Stimulated activated CD8-positive, alpha-beta memory T cell treated with anti-CD3 and anti-CD28 coated beads, Interleukin-12 subunit alpha, Interleukin-12 subunit beta, amount 100 ng/mL, for 24 hours (primary cell): ENCODE measurements around the gene CYB561D2.

Source experiments
- DNase-seq: peaks from one replicate; pipeline ENCODE4 v3.0.0-alpha.2; 2020; ENCODE audit errors: extremely low read depth

Gene CYB561D2

DNA sequence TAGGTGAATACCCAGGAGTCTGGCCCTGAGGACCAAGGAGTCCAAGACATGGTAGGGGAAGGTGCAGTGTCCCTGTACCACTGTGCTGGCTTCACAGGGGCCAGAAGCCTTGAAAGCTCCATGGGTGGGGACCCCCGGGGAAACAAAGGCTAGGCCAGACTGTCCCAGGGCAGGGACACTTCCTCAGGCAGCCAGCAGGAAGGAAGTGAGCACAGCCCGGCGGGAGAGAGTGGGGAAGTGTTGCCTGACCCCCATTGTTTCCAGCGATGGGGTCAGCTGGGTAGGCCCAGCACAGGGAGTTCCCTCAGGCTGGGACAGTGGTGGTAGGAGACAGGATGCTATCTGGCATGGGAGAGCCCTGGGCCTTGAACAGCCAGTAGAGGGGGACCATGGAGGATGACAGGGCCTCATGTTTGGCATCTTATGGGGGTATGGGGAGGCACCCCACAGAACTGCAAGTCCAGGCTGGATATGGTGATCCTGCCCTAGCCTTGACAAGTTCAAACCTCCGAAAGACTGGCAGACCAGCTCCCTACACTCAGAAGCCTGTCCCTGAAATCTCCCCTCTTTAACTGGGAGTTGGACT lies 27.0 kb upstream of the CYB561D2 start:
- no peak for DNase-seq

DNA sequence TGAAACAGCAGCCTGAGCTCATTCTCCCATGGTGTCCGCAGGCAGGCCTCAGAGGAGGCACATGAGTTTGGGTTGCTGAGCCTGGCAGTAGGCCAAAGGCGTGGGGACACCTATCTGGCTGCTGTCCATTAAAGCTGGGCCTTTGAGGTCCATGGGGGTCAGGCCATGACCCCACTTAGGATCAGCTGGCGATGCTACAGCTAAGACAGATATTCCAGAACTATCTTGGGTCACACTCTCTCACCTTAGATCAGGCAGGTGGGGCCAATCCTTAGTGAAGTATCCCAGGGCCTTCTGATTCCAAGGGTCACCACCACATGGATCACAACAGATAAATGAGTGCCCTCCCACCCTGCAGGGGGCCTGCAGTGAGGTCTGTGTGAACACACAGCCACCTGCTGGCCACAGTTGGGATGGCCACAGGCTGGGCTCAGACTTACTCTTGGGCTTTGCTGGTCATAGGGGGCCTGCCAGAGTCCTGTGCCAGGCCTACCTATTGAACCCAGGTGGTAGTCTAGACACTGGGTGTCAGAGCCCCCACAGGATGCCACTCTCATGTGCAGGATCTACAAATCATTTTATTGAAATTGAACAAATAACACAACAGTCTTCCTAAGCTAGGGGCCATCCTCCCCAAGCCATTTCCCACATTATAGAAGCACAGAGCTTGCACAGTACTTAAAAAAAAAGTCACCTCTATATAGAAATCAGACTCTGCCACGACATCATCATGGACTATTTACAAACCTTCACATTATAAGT lies 26.1 kb upstream of the CYB561D2 start:
- no peak for DNase-seq

DNA sequence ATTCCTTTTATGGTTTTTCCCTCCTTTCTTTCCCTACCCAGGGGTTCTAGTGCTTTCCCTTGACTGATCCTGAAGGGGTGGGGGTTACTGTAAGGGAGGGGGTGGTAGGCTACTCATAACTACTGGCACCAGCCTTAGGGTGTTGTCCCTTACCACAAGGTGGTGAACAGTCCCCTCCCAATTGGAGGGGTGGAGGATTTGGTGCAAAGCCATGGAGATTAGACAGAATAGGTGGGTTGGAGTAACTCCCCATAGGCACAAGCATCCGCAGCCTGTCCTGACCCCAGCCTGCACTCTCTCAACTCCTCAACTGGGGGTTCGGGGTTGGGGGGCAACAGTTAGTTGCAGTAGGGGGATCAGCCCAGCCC lies 25.6 kb upstream of the CYB561D2 start:
- no peak for DNase-seq

DNA sequence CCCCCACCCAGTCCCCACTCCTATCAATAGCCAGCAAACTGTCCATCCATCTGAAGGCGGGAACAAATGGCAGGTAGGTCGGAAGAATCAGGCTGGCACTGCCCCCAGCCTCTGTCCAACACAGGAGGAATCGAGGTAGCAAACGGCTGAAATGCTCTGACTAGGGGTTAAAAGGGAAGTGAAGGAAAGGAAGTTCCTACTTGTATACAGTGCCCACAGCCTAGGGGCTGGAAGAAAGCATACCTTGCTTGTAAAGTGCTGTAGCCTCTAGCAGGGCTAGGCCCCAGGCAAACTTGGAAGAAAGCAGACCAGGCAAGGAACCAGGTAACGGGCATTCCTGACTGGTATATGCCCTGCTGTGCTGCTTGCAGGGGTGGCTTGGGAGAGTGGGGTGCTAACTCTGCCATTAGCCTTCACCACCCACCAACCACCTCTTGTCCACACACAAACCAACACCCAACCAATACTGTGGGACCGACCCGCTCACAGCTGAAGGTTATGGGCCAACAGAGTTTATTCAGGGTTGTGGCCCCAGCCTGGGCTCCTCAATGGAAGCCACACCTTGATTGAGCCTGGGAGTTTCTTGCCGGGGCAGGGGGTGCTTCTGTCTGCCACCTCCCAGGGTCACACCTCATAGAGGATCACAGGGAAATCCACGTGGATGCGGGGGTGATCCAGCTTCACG lies 25.0 kb upstream of the CYB561D2 start:
- DNase-seq = no peak

DNA sequence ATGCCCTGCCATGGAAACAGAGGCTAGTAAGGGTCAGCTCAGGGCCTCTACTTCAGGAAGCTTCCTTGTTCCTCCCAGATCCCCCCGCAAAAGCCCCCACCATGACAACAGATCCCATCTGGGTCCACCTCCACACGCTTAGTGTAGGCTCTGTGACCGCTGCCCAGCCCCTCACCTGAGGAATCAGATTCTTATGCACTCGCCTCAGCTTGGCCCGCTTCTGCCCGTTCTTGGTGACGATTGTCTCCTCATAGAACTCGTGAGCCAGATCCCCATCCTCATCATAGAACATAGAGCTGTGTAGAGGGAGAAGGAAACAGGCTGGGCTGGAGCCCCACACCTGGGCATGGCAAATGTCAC lies 24.5 kb upstream of the CYB561D2 start:
- DNase-seq = no peak

DNA sequence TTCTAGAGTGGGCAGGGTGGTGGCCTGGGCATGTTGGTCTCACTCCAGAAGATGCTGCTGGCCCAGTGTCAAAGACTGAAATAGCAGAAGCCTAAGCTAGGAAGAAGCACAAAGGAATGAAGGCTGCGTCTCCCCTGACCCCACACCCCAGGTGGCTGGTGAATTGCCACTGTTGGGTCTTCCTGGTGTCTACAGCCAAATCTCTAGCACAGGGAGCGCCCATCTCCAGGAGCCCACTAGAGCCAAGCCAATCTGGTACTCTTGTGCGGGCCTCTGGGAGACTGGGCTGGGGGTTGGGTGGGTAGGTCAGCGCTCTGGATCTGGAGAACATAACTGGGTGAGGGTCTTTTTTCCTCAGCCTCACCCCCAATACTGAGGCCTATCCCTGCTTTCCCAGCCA lies 23.5 kb upstream of the CYB561D2 start:
- DNase-seq = no peak

DNA sequence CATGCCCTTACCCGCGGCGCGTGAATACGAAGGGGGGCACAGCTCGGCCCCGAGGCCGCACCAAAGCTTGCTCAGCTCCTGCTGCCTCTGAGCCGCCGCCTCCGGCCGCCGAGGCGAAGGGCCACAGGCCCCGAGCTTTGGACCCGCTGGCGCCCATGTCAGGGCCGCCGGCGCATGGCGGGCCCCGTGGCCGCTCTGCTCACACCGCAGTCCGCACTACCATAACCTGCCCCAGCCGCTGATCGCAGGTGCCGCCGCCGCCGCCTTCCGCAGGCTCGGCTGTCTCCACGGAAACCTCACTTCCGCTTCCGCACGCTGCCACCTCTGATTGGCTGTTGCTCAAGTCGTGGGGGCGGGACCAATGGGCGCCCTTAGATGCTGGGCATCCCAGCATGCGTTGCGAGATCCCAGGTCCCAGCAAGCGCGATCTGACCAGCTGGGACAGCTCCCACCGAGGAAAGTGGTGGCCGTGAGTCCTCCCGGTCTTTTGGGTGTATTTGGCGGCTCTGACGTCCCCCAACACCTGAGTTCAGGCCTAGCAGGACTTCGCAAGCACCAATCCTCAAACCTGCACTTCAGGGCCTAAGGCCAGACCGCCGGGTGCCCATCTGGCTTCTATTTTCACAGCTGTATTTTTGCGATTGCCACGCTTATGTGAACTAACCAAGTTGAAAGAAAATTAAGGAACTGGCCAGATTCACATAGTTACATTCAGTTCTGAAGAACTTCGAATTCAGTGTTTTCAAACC lies 22.5 kb upstream of the CYB561D2 start, which contains the start of gene TUSC2:
TSS of gene TUSC2 (minus strand) at position 281 of the 749 bp plus-strand sequence. CDS start at position 157, 124 bp downstream.
- peak; percentile 90 for DNase-seq

DNA sequence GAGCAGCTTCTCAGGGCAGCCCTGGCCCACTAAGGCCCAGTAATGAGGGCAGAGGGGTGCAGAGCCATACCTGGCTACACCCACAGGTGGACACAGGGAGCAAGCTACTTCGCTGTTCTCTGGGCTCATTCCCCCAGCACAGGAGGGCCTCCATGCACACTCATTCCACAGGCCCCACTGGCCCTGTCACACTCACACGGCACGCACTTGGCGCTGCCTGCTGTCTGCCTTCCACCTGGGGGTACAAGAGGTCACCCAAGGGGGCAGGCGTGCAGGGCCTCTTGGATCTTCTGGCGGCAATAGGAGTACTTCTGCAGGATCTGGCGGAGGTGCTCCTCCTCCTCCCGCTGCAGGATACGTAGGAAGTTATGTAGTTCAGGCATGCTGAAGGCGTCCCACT lies 20.3 kb upstream of the CYB561D2 start:
- DNase-seq = no peak

DNA sequence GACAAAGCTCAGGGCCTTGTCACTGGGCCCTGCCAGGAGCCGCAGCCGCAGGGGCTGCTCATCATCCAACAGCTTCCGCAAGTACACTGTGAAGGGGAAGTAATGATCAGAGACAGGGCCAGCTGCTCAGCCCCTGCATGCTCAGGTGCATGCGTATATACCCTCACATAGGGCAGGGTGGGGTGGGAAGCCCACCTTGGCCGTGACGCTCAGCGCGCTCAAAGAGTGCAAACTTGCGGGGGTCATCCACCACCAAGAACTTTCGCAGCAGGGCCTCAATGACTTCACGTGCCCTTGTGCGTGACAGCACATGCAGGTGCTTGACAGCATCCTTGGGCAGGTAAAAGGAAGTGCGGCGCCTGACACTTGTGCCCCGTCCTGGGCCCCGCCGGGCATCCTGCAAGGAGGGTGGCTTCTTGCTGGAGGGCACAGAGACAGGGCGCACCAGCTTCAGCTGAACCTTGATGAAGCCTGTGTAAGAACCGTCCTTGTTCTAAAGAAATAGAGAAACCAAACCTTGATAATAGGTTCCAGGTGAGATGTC lies 19.2 kb upstream of the CYB561D2 start:
- DNase-seq = no peak

DNA sequence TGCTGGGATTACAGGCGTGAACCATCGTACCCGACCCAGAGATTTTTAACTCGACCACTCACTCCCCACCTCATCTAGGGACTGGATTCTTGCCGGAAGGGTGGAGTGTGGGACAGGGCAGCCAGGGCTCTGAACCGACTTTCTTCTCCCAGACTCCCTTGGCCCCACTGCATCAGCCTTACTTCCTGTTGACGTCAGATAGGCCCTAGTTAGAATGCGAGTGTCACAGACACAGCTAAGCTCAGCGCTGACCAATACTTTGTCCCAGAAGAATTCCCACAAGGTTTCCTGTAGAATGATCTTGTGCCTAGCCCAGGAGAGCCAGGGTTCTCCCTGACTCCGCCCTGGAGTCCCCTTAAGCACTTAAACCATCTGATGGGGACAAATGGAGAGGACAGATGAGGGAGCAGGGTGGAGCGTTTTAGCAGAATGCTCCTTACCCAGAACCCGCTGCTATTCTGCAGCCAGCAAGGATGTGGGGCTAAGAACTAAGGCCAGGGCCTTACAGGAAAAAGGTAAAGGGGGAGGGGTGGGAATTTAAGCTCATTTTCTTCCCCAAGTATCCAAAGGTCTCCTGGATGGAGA lies 16.8 kb upstream of the CYB561D2 start:
- no peak for DNase-seq

DNA sequence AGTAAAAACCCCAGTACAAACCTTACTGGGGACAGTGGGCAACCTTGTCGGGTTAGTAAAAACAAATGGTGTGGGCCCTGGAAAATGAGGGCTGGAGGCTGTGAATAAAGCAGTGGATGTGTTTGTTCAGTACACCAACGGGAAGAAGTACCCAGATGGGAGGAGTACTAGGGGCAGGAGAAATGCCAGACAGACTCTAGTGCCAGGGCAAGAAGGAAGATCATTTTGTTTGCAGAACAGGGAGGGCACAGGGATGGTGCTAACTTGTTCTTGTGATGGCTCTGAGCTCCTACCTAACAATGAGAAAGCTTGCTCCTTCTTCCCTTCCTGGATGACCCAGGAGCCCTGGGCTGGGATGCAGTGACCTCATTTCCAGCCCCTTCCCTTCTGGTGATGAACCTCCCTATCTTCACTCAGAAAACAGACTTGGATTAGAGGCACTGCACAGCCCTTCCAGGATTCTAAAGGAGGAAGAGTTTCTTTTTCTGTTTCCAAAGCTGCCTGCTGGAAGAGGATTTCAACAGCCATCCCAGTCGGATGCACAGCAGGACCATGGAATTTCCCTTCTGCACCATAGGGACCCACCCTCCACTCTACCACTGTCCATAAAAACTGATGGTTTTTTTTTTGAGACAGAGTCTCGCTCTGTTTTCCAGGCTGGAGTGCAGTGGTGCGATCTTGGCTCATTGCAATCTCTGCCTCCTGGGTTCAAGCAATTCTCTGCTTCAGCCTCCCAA lies 16.2 kb upstream of the CYB561D2 start:
- no peak for DNase-seq

DNA sequence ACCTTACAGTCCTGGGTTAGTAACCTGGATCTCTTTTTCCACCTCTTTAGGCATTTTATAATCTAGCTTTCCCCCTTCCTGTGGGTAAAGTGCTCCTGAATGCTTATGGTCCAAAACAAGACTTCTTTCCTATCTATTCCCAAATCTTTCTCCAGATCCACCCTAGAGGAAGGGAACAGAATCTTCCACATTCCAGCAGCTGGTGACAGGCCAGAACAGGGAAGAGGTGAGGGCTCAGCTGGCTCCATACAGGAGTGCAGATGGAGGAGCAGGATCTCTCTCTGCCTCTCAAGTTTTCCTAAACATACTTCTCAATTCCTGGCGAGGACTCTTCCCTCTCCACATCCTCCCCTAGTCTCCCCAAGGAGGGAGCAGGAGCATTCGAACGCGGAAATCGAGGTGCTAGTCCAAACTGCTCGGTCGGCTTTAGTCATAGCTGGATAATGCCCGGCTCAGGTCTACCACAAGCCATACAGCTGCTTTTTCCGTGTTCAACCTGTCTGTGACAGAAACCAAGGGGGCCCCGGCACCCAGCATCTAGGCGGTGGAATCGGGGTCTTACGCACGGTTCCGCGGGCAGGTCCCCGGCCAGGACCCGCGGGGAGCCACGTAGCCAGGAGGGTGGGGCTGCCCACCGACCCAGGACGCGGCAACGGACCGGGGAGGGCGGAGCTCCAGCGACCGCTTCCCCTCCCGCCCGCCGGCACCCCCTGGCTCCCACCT lies 14.0 kb upstream of the CYB561D2 start:
- no peak for DNase-seq

DNA sequence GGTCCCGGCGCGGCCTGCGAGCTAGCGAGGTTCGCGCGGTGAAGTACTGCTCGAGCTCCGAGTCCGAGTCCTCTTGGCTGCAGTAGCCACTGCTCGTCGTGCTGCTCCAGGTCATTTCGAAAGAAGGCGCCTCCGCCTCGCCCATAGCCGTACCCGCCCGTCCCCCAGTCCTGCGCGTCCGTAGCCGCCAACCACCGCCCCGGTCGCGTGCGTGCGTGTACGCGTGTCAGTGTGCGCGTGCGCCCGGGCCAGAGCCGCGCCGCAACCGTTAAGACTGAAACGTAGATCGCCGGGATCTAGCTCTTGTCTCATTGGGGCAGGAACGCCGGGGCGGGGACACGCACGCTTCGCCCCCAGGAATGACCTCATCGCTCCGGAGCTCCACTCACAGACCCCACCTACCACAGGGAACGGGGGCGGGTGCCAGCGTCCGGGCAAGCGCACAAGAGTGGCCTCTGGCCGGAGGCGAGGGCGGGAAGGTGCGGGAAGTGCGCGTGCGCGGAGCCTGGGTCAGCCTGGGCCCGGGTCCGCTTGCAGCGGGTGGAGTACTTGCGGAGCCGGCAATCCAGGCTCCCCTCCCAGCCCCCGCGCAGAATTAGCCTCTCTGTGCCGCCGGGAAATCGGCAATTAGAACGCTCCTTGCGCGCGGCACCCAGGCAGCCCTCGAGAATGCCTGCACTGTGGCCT lies 13.3 kb upstream of the CYB561D2 start:
- peak; percentile 95 for DNase-seq

DNA sequence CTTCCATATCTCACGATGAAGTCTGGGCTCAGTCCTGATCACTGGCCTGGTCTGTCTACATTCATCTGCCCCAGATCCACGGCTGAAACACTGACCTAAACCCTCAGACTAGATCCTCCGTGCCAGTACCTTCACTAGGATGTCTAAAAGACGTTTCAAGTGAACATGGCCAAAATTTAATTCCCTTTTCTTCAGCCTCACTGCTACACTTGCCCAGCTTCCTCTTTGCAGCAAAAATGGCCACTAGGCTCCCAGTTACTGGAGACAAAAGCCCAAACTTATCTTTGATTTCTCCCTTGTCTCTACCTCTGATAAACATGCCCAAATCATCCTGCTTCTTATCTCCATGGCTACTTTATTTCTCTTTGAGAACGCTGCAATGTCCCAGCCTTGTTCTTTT lies 11.7 kb upstream of the CYB561D2 start:
- no peak for DNase-seq

DNA sequence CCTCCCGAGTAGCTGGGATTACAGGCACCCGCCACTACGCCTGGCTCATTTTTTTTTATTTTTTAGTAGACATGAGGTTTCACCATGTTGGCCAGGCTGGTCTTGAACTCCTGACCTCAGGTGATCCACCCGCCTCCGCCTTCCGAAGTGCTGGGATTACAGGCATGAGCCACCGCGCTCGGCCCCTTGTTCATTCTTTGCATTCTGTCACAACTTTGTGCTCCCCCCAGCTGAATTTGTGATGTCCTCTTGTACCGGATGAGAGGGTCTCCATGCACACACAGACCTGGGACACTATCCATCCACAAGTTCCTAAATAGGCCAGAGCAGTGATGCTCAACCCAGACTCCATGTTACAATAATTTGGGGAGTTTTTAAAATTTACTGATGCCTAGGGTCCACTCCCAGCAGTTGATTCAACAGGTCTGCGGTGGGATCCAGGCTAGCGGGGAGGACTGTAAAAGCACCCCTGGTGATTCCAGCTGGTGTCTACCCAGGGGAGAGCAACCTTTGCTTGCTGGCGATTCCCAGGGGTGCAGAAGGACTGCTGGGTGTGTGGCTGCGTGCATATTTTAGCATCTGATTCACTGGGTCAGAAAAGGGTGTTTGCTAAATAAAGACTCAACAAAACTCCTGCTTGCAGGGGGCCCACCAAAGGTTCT lies 11.0 kb upstream of the CYB561D2 start:
- no peak for DNase-seq

DNA sequence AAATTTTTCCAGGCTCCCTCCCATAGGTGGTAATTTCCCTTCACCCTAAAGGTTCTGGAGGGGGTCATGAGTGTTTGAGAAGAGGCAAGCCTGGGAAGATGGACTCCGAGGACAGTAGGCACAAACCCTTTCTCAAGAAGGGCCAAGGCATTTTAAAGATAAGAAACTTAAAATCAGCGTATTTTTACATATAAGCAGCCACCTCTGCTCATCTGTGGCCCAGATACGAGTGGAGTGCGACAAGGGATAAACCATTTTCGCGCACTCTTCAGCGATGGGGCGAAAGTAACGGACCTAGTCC lies 10.6 kb upstream of the CYB561D2 start:
- DNase-seq = no peak

DNA sequence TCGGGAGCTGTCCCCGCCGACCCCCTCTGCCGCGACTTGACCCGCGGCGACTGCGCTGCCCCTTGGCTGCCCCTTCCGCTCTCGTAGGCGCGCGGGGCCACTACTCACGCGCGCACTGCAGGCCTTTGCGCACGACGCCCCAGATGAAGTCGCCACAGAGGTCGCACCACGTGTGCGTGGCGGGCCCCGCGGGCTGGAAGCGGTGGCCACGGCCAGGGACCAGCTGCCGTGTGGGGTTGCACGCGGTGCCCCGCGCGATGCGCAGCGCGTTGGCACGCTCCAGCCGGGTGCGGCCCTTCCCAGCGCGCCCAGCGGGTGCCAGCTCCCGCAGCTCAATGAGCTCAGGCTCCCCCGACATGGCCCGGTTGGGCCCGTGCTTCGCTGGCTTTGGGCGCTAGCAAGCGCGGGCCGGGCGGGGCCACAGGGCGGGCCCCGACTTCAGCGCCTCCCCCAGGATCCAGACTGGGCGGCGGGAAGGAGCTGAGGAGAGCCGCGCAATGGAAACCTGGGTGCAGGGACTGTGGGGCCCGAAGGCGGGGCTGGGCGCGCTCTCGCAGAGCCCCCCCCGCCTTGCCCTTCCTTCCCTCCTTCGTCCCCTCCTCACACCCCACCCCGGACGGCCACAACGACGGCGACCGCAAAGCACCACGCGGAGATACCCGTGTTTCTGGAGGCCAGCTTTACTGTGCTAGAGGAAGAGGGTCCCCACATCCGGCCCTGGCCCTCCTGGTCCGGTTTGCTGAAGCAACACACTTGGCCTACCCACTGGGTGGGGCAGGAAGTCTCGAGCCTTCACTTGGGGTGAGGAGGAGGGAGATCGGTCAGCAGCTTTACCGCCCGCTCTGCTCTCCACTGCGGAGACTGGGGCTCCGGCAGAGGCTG lies 10.0 kb upstream of the CYB561D2 start, which contains the start of gene RASSF1:
TSS of gene RASSF1 (minus strand) at position 389 of the 882 bp plus-strand sequence. CDS start at position 358, 31 bp downstream.
- DNase-seq = no peak

DNA sequence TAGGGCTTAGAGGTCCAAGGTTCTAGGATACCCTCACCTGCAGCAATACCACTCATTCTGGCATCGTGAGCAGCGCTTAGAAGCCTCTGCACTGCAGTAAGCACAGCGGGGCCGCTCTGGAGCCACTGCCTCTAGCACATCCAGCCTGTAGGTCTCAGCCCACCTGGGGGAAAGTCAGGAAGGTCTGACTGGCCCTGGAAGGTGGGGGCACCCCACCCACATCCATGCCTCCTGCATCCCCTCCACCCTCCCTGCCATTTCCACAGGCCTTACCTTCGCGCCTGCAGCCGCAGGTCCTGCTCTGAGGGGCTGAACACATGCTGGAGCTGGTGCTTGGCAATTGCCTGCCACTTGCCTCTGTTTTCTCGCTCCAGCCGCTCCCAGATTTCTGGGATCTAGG lies 9.1 kb upstream of the CYB561D2 start:
- DNase-seq = no peak
